ENCODE results near the gene MED12L.

The MED12L gene

DNA sequence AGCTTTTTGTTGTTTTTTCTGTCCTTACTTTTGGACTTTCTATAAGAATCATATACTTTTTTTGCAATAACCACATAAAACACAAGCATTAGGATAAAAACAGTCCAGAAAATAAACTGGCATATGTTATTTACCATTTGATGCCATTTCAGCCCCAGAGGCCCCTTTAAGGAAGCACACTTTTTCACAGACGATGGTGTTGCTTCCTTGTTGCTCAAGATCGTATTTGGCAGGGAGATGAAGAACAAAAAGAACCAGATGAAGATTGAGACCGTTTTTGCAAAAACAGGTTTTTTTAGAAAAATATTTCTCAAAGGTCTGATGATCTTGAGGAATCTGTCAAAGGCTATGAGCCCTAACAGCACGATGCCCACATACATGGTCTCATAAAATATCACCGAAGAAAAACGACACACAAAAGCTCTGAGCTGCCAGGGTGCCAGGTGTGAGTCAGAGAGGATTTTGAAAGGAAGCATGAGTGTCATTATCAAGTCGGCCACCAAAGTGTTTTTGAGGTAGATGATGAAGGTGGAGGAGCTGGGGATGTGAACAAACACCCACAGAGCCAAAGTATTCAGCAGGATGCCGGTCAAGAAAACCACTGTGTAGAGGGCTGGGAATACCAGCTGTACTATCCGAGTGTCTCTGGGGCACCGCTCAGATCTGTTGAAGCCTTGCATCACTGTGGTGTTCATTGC is 243.0 kb downstream of the MED12L start:
- H3K27ac ChIP-seq: no peak overlapping the region
- DNase-seq: no peak
- TF ChIP-seq CTCF (IDR thresholded peaks at IDR 0.05; ENCODE audit: low read depth, low read length): no peak
- H3K4me3 ChIP-seq (ENCODE audit: low read depth, low read length): no peak overlapping the region
- no peaks in the 10 kb centered on the region for H3K9me3 ChIP-seq (ENCODE audit: severe bottlenecking)
- H3K27me3 ChIP-seq (ENCODE audit: insufficient read depth, low read depth, severe bottlenecking): peaks cover 5% of the 10 kb centered on the region
- H3K36me3 ChIP-seq: no peaks in the 10 kb centered on the region

DNA sequence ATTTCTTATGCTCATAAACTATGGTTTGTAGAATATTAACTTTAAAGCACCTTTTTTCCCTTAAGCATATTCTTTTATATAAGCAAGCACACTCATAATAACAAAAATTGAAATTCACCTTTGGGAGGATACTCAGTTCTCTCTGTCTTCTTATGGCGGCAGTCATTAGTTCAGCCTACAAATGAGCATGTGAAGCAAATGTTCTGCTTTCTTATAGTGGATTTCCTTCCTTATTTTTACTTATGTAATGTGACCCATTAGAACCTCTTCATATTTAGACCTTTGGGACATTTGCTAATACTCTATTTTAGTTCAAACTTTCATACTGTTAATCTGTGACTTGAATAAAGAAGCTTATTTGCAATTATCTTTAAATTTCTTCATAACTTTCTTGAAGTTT is 243.9 kb downstream of the MED12L start, which contains the start of gene P2RY13:
P2RY13 (minus strand) TSS at position 187 of the 400 bp plus-strand sequence; CDS start at position 166, 21 bp downstream.
- H3K27me3 ChIP-seq (ENCODE audit: insufficient read depth, low read depth, severe bottlenecking): no peaks in the 10 kb centered on the region
- no peak within 1 kb of the TSS for H3K27ac ChIP-seq
- DNase-seq: no peak
- no peak within 1 kb of the TSS for H3K4me3 ChIP-seq (ENCODE audit: low read depth, low read length)
- no peaks in the 10 kb centered on the region for H3K9me3 ChIP-seq (ENCODE audit: severe bottlenecking)
- TF ChIP-seq CTCF (IDR thresholded peaks at IDR 0.05; ENCODE audit: low read depth, low read length): no peak
- no peaks in the 10 kb centered on the region for H3K36me3 ChIP-seq

GRCh38 chr3:151330379-151330778 is 244.9 kb downstream of the MED12L start:
- TF ChIP-seq CTCF (IDR thresholded peaks at IDR 0.05; ENCODE audit: low read depth, low read length): no peak
- DNase-seq: no peak
- Histone ChIP-seq H3K4me3 (ENCODE audit: low read depth, low read length) (no peak overlapping the region), H3K9me3 (ENCODE audit: severe bottlenecking) (no peaks in the 10 kb centered on the region), H3K27me3 (ENCODE audit: insufficient read depth, low read depth, severe bottlenecking) (no peaks in the 10 kb centered on the region), H3K36me3 (no peaks in the 10 kb centered on the region), H3K27ac (no peak overlapping the region)

DNA sequence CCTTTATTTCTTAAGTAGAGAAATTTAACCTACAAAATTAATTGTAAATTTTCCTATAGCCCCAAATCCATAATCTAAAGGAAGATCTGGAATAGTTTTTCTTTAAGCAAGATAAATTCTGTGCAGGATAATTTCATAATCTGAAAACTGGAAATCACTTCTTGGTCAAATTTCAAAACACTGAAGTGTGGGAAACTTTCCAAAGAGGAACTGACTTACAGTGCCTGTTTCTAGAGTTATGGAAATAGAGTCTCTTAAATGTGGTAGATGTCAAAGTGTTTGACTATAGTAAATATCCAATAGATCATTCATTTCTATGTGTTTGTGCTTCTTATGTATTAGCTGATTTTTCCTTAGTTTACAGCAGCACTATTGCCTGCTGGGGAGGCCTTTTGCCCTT is 245.4 kb downstream of the MED12L start:
- H3K27me3 ChIP-seq (ENCODE audit: insufficient read depth, low read depth, severe bottlenecking): no peaks in the 10 kb centered on the region
- no peak for TF ChIP-seq CTCF (IDR thresholded peaks at IDR 0.05; ENCODE audit: low read depth, low read length)
- H3K36me3 ChIP-seq: no peaks in the 10 kb centered on the region
- H3K9me3 ChIP-seq (ENCODE audit: severe bottlenecking): no peaks in the 10 kb centered on the region
- DNase-seq: no peak
- H3K27ac ChIP-seq: no peak overlapping the region
- no peak overlapping the region for H3K4me3 ChIP-seq (ENCODE audit: low read depth, low read length)

DNA sequence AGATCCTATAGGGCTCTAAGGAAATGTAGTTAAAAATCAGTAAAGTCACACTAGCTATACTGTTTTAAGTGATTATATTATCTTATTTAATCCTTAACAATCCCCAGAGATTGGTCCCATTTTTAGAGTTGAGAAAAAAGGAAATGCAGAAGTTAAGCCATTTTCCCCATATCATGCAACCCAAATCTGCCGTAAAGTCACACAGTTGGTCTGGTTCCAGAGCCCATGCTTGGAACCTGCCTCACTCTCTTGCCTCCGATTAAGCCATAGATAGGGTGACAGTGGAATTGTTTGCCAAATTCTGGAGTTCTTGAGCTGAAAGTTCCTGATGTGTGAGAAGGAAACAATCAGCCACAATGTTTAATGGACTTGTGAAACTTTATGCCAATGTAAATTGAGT is 246.2 kb downstream of the MED12L start:
- H3K36me3 ChIP-seq: no peaks in the 10 kb centered on the region
- TF ChIP-seq CTCF (IDR thresholded peaks at IDR 0.05; ENCODE audit: low read depth, low read length): no peak
- no peak overlapping the region for H3K27ac ChIP-seq
- no peaks in the 10 kb centered on the region for H3K27me3 ChIP-seq (ENCODE audit: insufficient read depth, low read depth, severe bottlenecking)
- DNase-seq: no peak
- H3K9me3 ChIP-seq (ENCODE audit: severe bottlenecking): no peaks in the 10 kb centered on the region
- H3K4me3 ChIP-seq (ENCODE audit: low read depth, low read length): no peak overlapping the region

GRCh38 chr3:151345859-151346258 is 260.4 kb downstream of the MED12L start:
- TF ChIP-seq CTCF (IDR thresholded peaks at IDR 0.05; ENCODE audit: low read depth, low read length): no peak
- no peak overlapping the region for H3K27ac ChIP-seq
- H3K36me3 ChIP-seq: no peaks in the 10 kb centered on the region

More at GRCh38 chr3:151345859-151346258, 260.4 kb downstream of the MED12L start:
- Histone ChIP-seq H3K4me3 (ENCODE audit: low read depth, low read length) (no peak overlapping the region), H3K9me3 (ENCODE audit: severe bottlenecking) (no peaks in the 10 kb centered on the region), H3K27me3 (ENCODE audit: insufficient read depth, low read depth, severe bottlenecking) (peaks cover 2% of the 10 kb centered on the region)
- DNase-seq: no peak

Data from WERI-Rb-1 (cell line).